ENCODE results near the gene GBP5.

DNA sequence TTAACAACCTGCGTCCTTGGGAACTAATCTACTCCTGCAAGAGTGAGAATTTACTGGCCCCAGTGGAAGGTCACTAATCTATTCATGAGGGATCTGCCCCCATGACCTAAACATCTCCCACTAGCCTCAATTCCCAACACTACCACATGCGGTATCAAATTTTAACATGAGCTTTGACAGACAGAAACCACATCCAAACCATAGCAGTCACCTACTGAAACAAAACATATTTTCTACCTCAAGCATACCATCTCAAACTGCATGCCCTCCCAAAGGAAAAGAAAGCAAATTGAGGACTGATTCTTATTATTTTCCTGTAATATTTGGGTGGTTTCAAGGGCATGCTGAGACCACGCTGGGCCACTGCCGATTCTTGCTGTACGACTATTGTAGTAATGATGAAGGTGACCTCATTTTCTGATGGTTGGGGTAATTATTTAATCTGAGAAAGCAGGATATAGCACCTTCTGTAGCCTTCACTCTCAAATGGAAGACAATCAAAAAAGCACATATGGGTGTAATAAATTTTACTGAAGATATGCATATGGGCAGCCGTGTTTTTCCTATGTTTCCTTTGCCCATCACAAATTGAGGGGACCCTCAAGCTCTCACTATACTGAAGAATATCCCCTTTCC is 13.2 kb upstream of the GBP5 start:
- TF ChIP-seq CTCF (IDR thresholded peaks at IDR 0.05) (no peak), POLR2A (IDR thresholded peaks at IDR 0.05) (no peak)
